ENCODE data around the gene PPP1R18. TPM values are rescaled to one million over a fixed set of nuclear protein-coding genes. Genes with fewer than 3 reads are reported as not detected.

PPP1R18 gene
- total and polyA plus RNA-seq, 9 of the 15 experiments (the other 6 are each of a cell fraction or from before 2014, with no cell fraction given) = 12.0 to 99.2 (median 42.6) TPM

GRCh38 chr6:30682143-30683117, 4.0 kb downstream of the PPP1R18 start (continued):
- TF ChIP-seq, protein P1, sequence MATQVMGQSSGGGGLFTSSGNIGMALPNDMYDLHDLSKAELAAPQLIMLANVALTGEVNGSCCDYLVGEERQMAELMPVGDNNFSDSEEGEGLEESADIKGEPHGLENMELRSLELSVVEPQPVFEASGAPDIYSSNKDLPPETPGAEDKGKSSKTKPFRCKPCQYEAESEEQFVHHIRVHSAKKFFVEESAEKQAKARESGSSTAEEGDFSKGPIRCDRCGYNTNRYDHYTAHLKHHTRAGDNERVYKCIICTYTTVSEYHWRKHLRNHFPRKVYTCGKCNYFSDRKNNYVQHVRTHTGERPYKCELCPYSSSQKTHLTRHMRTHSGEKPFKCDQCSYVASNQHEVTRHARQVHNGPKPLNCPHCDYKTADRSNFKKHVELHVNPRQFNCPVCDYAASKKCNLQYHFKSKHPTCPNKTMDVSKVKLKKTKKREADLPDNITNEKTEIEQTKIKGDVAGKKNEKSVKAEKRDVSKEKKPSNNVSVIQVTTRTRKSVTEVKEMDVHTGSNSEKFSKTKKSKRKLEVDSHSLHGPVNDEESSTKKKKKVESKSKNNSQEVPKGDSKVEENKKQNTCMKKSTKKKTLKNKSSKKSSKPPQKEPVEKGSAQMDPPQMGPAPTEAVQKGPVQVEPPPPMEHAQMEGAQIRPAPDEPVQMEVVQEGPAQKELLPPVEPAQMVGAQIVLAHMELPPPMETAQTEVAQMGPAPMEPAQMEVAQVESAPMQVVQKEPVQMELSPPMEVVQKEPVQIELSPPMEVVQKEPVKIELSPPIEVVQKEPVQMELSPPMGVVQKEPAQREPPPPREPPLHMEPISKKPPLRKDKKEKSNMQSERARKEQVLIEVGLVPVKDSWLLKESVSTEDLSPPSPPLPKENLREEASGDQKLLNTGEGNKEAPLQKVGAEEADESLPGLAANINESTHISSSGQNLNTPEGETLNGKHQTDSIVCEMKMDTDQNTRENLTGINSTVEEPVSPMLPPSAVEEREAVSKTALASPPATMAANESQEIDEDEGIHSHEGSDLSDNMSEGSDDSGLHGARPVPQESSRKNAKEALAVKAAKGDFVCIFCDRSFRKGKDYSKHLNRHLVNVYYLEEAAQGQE (IDR thresholded peaks at IDR 0.05; ENCODE audit: borderline replicate concordance) = 0 out of 2 replicates have a peak, but pooled peaks have one; percentile 23
- TF ChIP-seq, protein P1 (CRISPR knock-in tag; IDR thresholded peaks at IDR 0.05; ENCODE audit: low read depth) = no peak
- no peak for TF ChIP-seq CAMTA2 (CRISPR knock-in tag; conservative IDR thresholded peaks at IDR 0.05)
- TF ChIP-seq ZNF431 (CRISPR knock-in tag; IDR thresholded peaks at IDR 0.05) = no peak; the same call in 1 of the 2 replicates
- TF ChIP-seq GTF2E2 (tag; IDR thresholded peaks at IDR 0.05) = peak; percentile 89
- peak; percentile 86 for TF ChIP-seq POLR2G (IDR thresholded peaks at IDR 0.05; ENCODE audit: low read depth, low read length)
- TF ChIP-seq TAF1 (IDR thresholded peaks at IDR 0.05; ENCODE audit: control insufficient read depth, extremely low read depth, insufficient read depth, low read length, severe bottlenecking) = peak; percentile 80
- peak; percentile 20; the same call in 1 of the 2 replicates for TF ChIP-seq EGR1 (conservative IDR thresholded peaks at IDR 0.05)
- TF ChIP-seq, protein P2, sequence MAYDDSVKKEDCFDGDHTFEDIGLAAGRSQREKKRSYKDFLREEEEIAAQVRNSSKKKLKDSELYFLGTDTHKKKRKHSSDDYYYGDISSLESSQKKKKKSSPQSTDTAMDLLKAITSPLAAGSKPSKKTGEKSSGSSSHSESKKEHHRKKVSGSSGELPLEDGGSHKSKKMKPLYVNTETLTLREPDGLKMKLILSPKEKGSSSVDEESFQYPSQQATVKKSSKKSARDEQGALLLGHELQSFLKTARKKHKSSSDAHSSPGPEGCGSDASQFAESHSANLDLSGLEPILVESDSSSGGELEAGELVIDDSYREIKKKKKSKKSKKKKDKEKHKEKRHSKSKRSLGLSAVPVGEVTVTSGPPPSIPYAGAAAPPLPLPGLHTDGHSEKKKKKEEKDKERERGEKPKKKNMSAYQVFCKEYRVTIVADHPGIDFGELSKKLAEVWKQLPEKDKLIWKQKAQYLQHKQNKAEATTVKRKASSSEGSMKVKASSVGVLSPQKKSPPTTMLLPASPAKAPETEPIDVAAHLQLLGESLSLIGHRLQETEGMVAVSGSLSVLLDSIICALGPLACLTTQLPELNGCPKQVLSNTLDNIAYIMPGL (CRISPR knock-in tag; IDR thresholded peaks at IDR 0.05) = no peak
- no peak for TF ChIP-seq XRCC4 (IDR thresholded peaks at IDR 0.05; ENCODE audit: extremely low read depth, insufficient read depth, insufficient read length)
- no peak for TF ChIP-seq FUS (optimal IDR thresholded peaks at IDR 0.05; ENCODE audit: low read depth, low read length)
- no peak for TF ChIP-seq ZEB2 (IDR thresholded peaks at IDR 0.05)
- no peak for TF ChIP-seq KLF6 (CRISPR knock-in tag; IDR thresholded peaks at IDR 0.05; ENCODE audit: borderline replicate concordance)
- peak; percentile 56 to 83; a peak in 2 of 4 replicates for TF ChIP-seq SIN3A (IDR thresholded peaks at IDR 0.05; ENCODE audit: borderline replicate concordance in 2 of 2, control insufficient read depth in 1 of 2, low read depth in 2 of 2, low read length in 2 of 2)
- TF ChIP-seq SP1 (CRISPR knock-in tag; IDR thresholded peaks at IDR 0.05) = peak; percentile 48; the same call in 1 of the 2 replicates
